K562 (cell line): ENCODE measurements around the gene ACTN2. TPM values are rescaled to one million over a fixed set of nuclear protein-coding genes. Genes with fewer than 3 reads are reported as not detected.

Experiments used
- CBX5 ChIP-seq: IDR thresholded peaks from 2 replicates; pipeline ENCODE4 v1.6.1; 2014; ENCODE audit warnings: low read depth, borderline replicate concordance
- GATAD2A ChIP-seq: fragments of 450-650 bp; IDR thresholded peaks from 2 replicates; pipeline ENCODE4 v1.6.1; 2017
- GTF2E2 ChIP-seq: fragments of 200-800 bp; sonication (Bioruptor generic); IDR thresholded peaks from 2 replicates; pipeline ENCODE4 v1.6.1; 2016; ENCODE audit warnings: missing genetic modification characterization, missing compliant biosample characterization
- NR4A1 ChIP-seq, 2 experiments: fragments of 250-450 bp in 1 of 2; fragments of 450-650 bp in 1 of 2; sonication (Bioruptor Pico) in 1 of 2; IDR thresholded peaks; 2 replicates each; pipeline versions ENCODE4 v1.4.0 to v1.6.1; 2016 to 2020; ENCODE audit warnings: mild to moderate bottlenecking in 2 of 2, missing compliant biosample characterization in 1 of 2, missing genetic modification characterization in 1 of 2, moderate library complexity in 1 of 2
- SIN3B ChIP-seq: fragments of 450-650 bp; IDR thresholded peaks from 2 replicates; pipeline ENCODE4 v1.6.1; 2017; ENCODE audit warnings: low read depth, mild to moderate bottlenecking, moderate library complexity
- SMARCA5 ChIP-seq: fragments of 450-650 bp; IDR thresholded peaks from 2 replicates; pipeline ENCODE4 v1.6.1; 2016
- SNAPC5 ChIP-seq: fragments of 250-450 bp; sonication (Bioruptor Pico); IDR thresholded peaks from 2 replicates; pipeline ENCODE4 v1.8.0; 2021; ENCODE audit warnings: moderate library complexity, mild to moderate bottlenecking, inconsistent platforms
- ZBTB1 ChIP-seq: sonication (generic); formaldehyde crosslinking; IDR thresholded peaks from 2 replicates; pipeline ENCODE4 v1.8.1; 2023; ENCODE audit warnings: missing genetic modification reagents, low read depth, mild to moderate bottlenecking, borderline replicate concordance
- ZNF197 ChIP-seq: fragments of 200-800 bp; sonication (Bioruptor generic); IDR thresholded peaks from 2 replicates; pipeline ENCODE4 v1.6.1; 2016; ENCODE audit warnings: low read depth, missing genetic modification characterization, missing compliant biosample characterization
- ZNF282 ChIP-seq: sonication (generic); formaldehyde crosslinking; IDR thresholded peaks from 2 replicates; pipeline ENCODE4 v1.8.1; 2023; ENCODE audit warnings: missing genetic modification reagents
- polyA plus RNA-seq, 8 experiments: library from polyadenylated mRNA; depleted of rRNA in 4 of 8; stranded (reverse) in 5 of 8; unstranded in 3 of 8; fragments of >200 nt; fragmentation: Nextera tagmentation in 2 of 8; fragmentation: Illumina TruSeq in 1 of 8; extraction: Ambion mirVana in 2 of 8; extraction: Trizol in 1 of 8; gene quantifications; 2 replicates each; pipeline versions ENCODE4 v1.2.1 to v1.2.3, GENCODE V29; 2011 to 2014; ENCODE audit warnings: inconsistent platforms in 1 of 8, missing spikeins in 1 of 8
- total RNA-seq, 7 experiments: library from RNA; depleted of rRNA in 6 of 7; stranded (reverse); fragments of >200 nt in 6 of 7; fragmentation: Illumina TruSeq in 2 of 7; extraction: Trizol in 2 of 7; gene quantifications; 2 replicates each; pipeline versions ENCODE4 v1.2.1 to v1.2.3, GENCODE V29; 2011 to 2021; ENCODE audit warnings: low replicate concordance in 1 of 7
- TF ChIP-seq, protein P1 (sequence below), 2 experiments: fragments of 450-650 bp; IDR thresholded peaks; 2 replicates each; pipeline ENCODE4 v1.6.1; 2016; ENCODE audit warnings: mild to moderate bottlenecking in 2 of 2, borderline replicate concordance in 1 of 2, low read depth in 1 of 2, moderate library complexity in 1 of 2
- TF ChIP-seq, protein P2 (sequence below): IDR thresholded peaks from 3 replicates; pipeline ENCODE4 v1.6.1; 2011; ENCODE audit warnings: borderline replicate concordance, mild to moderate bottlenecking; ENCODE audit not compliant: insufficient read length, insufficient read depth

The ACTN2 gene
- total and polyA plus RNA-seq, 9 of the 15 experiments (the other 6 are each of a cell fraction or from before 2014, with no cell fraction given) = 0.18 to 0.94 (median 0.42) TPM

- TF ChIP-seq, protein P1, sequence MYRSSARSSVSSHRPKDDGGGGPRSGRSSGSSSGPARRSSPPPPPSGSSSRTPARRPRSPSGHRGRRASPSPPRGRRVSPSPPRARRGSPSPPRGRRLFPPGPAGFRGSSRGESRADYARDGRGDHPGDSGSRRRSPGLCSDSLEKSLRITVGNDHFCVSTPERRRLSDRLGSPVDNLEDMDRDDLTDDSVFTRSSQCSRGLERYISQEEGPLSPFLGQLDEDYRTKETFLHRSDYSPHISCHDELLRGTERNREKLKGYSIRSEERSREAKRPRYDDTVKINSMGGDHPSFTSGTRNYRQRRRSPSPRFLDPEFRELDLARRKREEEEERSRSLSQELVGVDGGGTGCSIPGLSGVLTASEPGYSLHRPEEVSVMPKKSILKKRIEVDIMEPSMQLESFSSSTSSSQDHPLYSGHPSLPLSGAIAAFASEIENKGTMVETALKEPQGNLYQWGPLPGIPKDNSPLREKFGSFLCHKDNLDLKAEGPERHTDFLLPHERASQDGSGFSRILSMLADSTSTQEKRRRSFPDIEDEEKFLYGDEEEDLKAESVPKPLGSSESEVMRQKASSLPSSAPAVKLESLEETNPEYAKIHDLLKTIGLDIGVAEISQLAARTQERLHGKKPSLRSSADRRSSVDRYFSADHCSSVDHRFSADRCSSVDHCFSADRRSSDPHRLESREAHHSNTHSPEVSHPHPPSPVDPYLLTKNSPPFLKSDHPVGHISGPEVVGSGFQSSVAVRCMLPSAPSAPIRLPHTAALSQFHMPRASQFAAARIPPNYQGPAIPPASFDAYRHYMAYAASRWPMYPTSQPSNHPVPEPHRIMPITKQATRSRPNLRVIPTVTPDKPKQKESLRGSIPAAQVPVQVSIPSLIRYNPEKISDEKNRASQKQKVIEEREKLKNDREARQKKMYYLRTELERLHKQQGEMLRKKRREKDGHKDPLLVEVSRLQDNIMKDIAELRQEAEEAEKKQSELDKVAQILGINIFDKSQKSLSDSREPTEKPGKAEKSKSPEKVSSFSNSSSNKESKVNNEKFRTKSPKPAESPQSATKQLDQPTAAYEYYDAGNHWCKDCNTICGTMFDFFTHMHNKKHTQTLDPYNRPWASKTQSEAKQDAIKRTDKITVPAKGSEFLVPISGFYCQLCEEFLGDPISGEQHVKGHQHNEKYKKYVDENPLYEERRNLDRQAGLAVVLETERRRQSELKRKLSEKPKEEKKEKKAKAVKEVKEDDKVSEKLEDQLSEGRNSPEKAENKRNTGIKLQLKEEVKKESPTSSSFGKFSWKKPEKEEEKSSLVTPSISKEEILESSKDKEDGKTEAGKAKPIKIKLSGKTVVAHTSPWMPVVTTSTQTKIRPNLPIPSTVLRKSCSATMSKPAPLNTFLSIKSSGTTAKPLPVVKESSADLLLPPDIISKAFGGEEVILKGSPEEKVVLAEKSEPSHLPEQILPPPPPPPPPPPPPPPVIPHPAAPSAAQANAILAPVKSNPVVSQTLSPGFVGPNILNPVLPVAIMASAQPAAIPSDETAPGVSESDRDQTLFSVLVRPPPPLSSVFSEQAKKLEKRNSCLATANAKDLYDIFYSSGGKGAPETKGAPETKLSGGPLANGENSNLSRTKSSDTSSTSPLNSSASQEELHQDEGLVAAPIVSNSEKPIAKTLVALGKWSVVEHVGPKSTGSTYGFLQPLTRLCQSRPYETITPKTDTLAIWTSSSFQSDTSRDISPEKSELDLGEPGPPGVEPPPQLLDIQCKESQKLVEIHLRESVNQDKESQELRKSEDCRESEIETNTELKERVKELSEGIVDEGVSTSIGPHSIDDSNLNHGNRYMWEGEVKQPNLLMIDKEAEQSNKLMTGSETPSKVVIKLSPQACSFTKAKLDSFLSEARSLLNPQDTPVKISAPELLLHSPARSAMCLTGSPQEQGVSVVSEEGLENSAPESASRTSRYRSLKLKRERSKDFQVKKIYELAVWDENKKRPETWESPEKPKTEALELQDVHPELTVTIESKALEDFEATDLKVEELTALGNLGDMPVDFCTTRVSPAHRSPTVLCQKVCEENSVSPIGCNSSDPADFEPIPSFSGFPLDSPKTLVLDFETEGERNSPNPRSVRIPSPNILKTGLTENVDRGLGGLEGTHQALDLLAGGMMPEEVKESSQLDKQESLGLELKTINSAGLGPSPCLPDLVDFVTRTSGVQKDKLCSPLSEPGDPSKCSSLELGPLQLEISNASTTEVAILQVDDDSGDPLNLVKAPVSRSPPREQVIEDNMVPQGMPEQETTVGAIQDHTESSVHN (IDR thresholded peaks at IDR 0.05; ENCODE audit: borderline replicate concordance in 1 of 2, low read depth in 1 of 2) = no peak
- TF ChIP-seq, protein P2, sequence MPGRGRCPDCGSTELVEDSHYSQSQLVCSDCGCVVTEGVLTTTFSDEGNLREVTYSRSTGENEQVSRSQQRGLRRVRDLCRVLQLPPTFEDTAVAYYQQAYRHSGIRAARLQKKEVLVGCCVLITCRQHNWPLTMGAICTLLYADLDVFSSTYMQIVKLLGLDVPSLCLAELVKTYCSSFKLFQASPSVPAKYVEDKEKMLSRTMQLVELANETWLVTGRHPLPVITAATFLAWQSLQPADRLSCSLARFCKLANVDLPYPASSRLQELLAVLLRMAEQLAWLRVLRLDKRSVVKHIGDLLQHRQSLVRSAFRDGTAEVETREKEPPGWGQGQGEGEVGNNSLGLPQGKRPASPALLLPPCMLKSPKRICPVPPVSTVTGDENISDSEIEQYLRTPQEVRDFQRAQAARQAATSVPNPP = no peak
- TF ChIP-seq SNAPC5 (CRISPR knock-in tag) (no peak), NR4A1 (CRISPR knock-in tag; IDR thresholded peaks at IDR 0.05) (no peak), NR4A1 (tag; IDR thresholded peaks at IDR 0.05) (no peak), GATAD2A (no peak), SMARCA5 (no peak), CBX5 (no peak), ZNF282 (no peak), ZBTB1 (no peak), GTF2E2 (tag) (no peak), ZNF197 (CRISPR knock-in tag) (no peak), SIN3B (no peak)
- TF ChIP-seq, all 486 proteins: peak for 0
Measured at GRCh38 chr1:236806634-236807033, 120.3 kb downstream of the ACTN2 start (continued).
